Mesendoderm (in vitro differentiated cells): Measurements from ENCODE around the gene DMBT1.

Experiments
- DNase-seq: peaks from one replicate; pipeline ENCODE4 v3.0.0; 2013
- H2AK5ac ChIP-seq: 2 replicates; pipeline ENCODE4 v1.6.1; 2013; ENCODE audit warnings: low read length, inconsistent platforms
- H2BK120ac ChIP-seq: 2 replicates; pipeline ENCODE4 v1.6.1; 2013; ENCODE audit warnings: low read depth, mild to moderate bottlenecking, low read length, moderate library complexity, mixed read lengths
- H2BK15ac ChIP-seq: replicated peaks from 2 replicates; pipeline ENCODE4 v1.6.1; 2013; ENCODE audit warnings: low read depth, mild to moderate bottlenecking, moderate library complexity
- H2BK5ac ChIP-seq: 2 replicates; pipeline ENCODE4 v1.6.1; 2013; ENCODE audit warnings: low read length, inconsistent platforms
- H3K18ac ChIP-seq: 2 replicates; pipeline ENCODE4 v1.6.1; 2013; ENCODE audit warnings: mild to moderate bottlenecking, low read length, mixed read lengths
- H3K23ac ChIP-seq: one replicate; pipeline ENCODE4 v1.6.1; 2013; ENCODE audit warnings: low read length
- H3K27ac ChIP-seq: 2 replicates; pipeline ENCODE4 v1.5.1; 2013; ENCODE audit warnings: low read depth, mild to moderate bottlenecking, inconsistent platforms, low read length, moderate library complexity
- H3K27me3 ChIP-seq: 2 replicates; pipeline ENCODE4 v1.6.1; 2013; ENCODE audit warnings: low read length, control low read depth, mild to moderate bottlenecking, inconsistent platforms; ENCODE audit not compliant: insufficient read depth, poor library complexity
- H3K36me3 ChIP-seq: 2 replicates; pipeline ENCODE4 v1.6.1; 2013; ENCODE audit warnings: low read length, inconsistent platforms; ENCODE audit not compliant: control insufficient read depth, insufficient read depth
- H3K4ac ChIP-seq: one replicate; pipeline ENCODE4 v1.6.1; 2013; ENCODE audit warnings: low read depth, mild to moderate bottlenecking, low read length, moderate library complexity
- H3K4me1 ChIP-seq: 2 replicates; pipeline ENCODE4 v1.6.1; 2013; ENCODE audit warnings: low read depth, low read length, inconsistent platforms; ENCODE audit not compliant: control insufficient read depth
- H3K4me2 ChIP-seq: 2 replicates; pipeline ENCODE4 v1.6.1; 2013; ENCODE audit warnings: low read length
- H3K4me3 ChIP-seq: 2 replicates; pipeline ENCODE4 v1.5.1; 2013; ENCODE audit warnings: mild to moderate bottlenecking, low read length
- H3K56ac ChIP-seq: one replicate; pipeline ENCODE4 v1.6.1; 2013; ENCODE audit warnings: low read length
- H3K79me1 ChIP-seq: 2 replicates; pipeline ENCODE4 v1.6.1; 2013; ENCODE audit warnings: low read length, inconsistent platforms
- H3K79me2 ChIP-seq: 2 replicates; pipeline ENCODE4 v1.6.1; 2013; ENCODE audit warnings: mild to moderate bottlenecking, low read length; ENCODE audit not compliant: control insufficient read depth, insufficient read depth
- H3K9ac ChIP-seq: 2 replicates; pipeline ENCODE4 v1.6.1; 2013; ENCODE audit warnings: low read length, inconsistent platforms
- H4K5ac ChIP-seq: one replicate; pipeline ENCODE4 v1.6.1; 2013; ENCODE audit warnings: low read length
- H4K8ac ChIP-seq: one replicate; pipeline ENCODE4 v1.6.1; 2013; ENCODE audit warnings: low read depth, mild to moderate bottlenecking, control low read depth, low read length, moderate library complexity
- WGBS: extraction: QIAGEN DNeasy Blood & Tissue Kit; methylation state at CpG from one replicate; pipeline ENCODE4 v1.1.7; 2013; ENCODE audit warnings: low lambda C conversion rate, missing lambda C conversion rate; ENCODE audit not compliant: insufficient coverage; ENCODE audit errors: extremely low coverage; 5-methylcytosine and 5-hydroxymethylcytosine counted together

DMBT1 gene

DNA sequence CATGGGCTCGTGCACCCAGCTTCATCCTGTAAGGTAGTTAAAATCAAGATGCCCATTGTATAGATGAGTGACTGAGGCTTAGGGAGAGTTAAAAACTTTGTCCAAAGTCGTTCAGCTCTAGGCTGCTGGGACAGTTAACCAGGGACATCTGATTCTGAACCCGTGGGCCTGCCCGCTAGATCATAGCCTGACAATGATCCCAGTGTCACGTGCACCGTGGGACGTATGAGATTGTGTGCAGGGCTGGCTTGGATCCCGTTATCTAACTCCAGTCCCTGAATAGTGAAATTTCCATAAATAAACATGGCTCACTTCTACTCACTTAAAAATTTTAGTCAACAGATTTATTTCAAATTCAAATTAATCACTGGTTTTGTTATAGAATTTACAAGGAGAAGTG, 114.2 kb downstream of the DMBT1 start:
- no peak overlapping the region for H2BK5ac ChIP-seq
- H3K79me2 ChIP-seq = no peaks in the 10 kb centered on the region
- no peak overlapping the region for H3K4ac ChIP-seq
- H4K5ac ChIP-seq = no peak overlapping the region
- no peaks in the 10 kb centered on the region for H3K4me1 ChIP-seq
- DNase-seq = no peak
- no peaks in the 10 kb centered on the region for H3K27me3 ChIP-seq
- H3K18ac ChIP-seq = no peak overlapping the region
- H3K23ac ChIP-seq = no peak overlapping the region
- H3K4me2 ChIP-seq = no peak overlapping the region
- H4K8ac ChIP-seq = no peak overlapping the region
- H3K36me3 ChIP-seq = no peaks in the 10 kb centered on the region
- H3K79me1 ChIP-seq = no peaks in the 10 kb centered on the region
- no peak overlapping the region for H3K4me3 ChIP-seq
- no peak overlapping the region for H2BK120ac ChIP-seq
- no peak overlapping the region for H3K56ac ChIP-seq
- no peak overlapping the region for H3K27ac ChIP-seq
- H2BK15ac ChIP-seq = no peak overlapping the region
- no peak overlapping the region for H3K9ac ChIP-seq
- no peak overlapping the region for H2AK5ac ChIP-seq
- no CpG with 5 or more reads among the region's 8 CpGs for WGBS

- WGBS = no CpG with 5 or more reads among the region's 2 CpGs
Measured at GRCh38 chr10:122675278-122675677, 114.7 kb downstream of the DMBT1 start.

DNA sequence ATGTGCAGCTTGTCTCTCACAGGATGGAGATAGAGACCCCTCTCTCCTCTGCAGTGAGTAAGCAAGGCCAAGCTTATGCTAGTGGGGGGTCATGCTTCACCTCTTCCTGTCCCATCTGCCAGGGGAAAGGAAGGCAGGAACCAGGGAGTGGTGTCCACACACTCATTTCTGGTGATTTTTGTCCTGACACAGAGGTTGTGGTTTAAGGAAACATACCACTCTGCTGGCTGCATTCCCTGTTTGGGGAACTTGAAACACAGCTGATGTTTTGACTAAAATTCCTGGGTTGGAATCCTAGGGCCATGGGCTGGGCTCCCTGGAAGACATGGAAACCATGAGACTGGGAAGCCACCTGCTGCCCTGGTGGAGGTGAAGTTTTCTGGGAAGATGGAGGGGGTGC, 117.7 kb downstream of the DMBT1 start:
- H3K79me2 ChIP-seq = no peaks in the 10 kb centered on the region
- H3K4ac ChIP-seq = no peak overlapping the region
- no peak overlapping the region for H2BK15ac ChIP-seq
- no peak overlapping the region for H2BK5ac ChIP-seq
- H2AK5ac ChIP-seq = no peak overlapping the region
- H3K27me3 ChIP-seq = no peaks in the 10 kb centered on the region
- no peak overlapping the region for H3K4me3 ChIP-seq
- no peak overlapping the region for H4K8ac ChIP-seq
- no peak overlapping the region for H3K18ac ChIP-seq
- no peak overlapping the region for H4K5ac ChIP-seq
- no peak overlapping the region for H3K4me2 ChIP-seq
- H3K56ac ChIP-seq = no peak overlapping the region
- no peak for DNase-seq
- H3K23ac ChIP-seq = no peak overlapping the region
- H3K4me1 ChIP-seq = no peaks in the 10 kb centered on the region
- H3K9ac ChIP-seq = no peak overlapping the region
- no peak overlapping the region for H2BK120ac ChIP-seq
- H3K36me3 ChIP-seq = no peaks in the 10 kb centered on the region
- no peaks in the 10 kb centered on the region for H3K79me1 ChIP-seq
- no peak overlapping the region for H3K27ac ChIP-seq

More at GRCh38 chr10:122675278-122675677, 114.7 kb downstream of the DMBT1 start:
- Histone ChIP-seq H3K23ac (no peak overlapping the region), H2BK15ac (no peak overlapping the region), H3K4me3 (no peak overlapping the region), H3K79me2 (no peaks in the 10 kb centered on the region), H3K79me1 (no peaks in the 10 kb centered on the region), H3K27me3 (no peaks in the 10 kb centered on the region), H3K4ac (no peak overlapping the region), H3K4me1 (no peaks in the 10 kb centered on the region), H4K8ac (no peak overlapping the region), H3K9ac (no peak overlapping the region), H2BK120ac (no peak overlapping the region), H3K56ac (no peak overlapping the region), H3K36me3 (no peaks in the 10 kb centered on the region), H2AK5ac (no peak overlapping the region), H3K27ac (no peak overlapping the region), H2BK5ac (no peak overlapping the region), H4K5ac (no peak overlapping the region), H3K18ac (no peak overlapping the region), H3K4me2 (no peak overlapping the region)
- DNase-seq = no peak

DNA sequence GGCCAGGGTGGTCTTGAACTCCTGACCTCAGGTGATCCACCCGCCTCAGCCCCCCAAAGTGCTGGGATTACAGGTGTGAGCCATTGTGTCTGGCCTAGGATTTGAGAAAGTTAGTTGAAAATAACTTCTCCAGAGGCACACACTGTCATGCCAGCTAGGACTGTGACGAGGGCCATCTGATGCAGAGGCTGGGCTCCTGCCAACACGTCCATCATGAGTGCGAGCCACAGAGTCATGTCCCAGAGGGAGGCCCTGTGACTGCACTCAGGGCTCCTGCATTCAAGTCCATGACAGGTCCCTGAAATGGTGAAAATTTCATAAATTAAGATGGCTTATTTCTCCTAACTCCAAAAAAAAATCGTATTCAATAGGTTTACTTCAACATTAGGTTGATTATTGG, 122.0 kb downstream of the DMBT1 start:
- H3K79me1 ChIP-seq = no peaks in the 10 kb centered on the region
- no peak overlapping the region for H2BK5ac ChIP-seq
- H2BK15ac ChIP-seq = no peak overlapping the region
- H3K4me3 ChIP-seq = no peak overlapping the region
- H3K27ac ChIP-seq = no peak overlapping the region
- no peak overlapping the region for H3K4me2 ChIP-seq
- no peak overlapping the region for H4K5ac ChIP-seq
- no peak overlapping the region for H2BK120ac ChIP-seq
- no peak overlapping the region for H3K18ac ChIP-seq
- H3K56ac ChIP-seq = no peak overlapping the region
- DNase-seq = no peak
- no peaks in the 10 kb centered on the region for H3K27me3 ChIP-seq
- H3K79me2 ChIP-seq = no peaks in the 10 kb centered on the region
- H3K4ac ChIP-seq = no peak overlapping the region
- no peak overlapping the region for H3K23ac ChIP-seq
- H3K4me1 ChIP-seq = no peaks in the 10 kb centered on the region
- H4K8ac ChIP-seq = no peak overlapping the region
- no CpG with 5 or more reads among the region's 5 CpGs for WGBS
- H3K9ac ChIP-seq = no peak overlapping the region
- H2AK5ac ChIP-seq = no peak overlapping the region
- H3K36me3 ChIP-seq = no peaks in the 10 kb centered on the region

- Histone ChIP-seq H3K4ac (no peak overlapping the region), H2AK5ac (no peak overlapping the region), H3K18ac (no peak overlapping the region), H3K27me3 (no peaks in the 10 kb centered on the region), H3K4me3 (no peak overlapping the region), H3K79me1 (no peaks in the 10 kb centered on the region), H4K8ac (no peak overlapping the region), H3K9ac (no peak overlapping the region), H4K5ac (no peak overlapping the region), H2BK120ac (no peak overlapping the region), H3K27ac (no peak overlapping the region), H3K79me2 (no peaks in the 10 kb centered on the region), H3K4me2 (no peak overlapping the region), H2BK5ac (no peak overlapping the region), H3K36me3 (no peaks in the 10 kb centered on the region), H3K56ac (no peak overlapping the region), H3K23ac (no peak overlapping the region), H2BK15ac (no peak overlapping the region), H3K4me1 (no peaks in the 10 kb centered on the region)
- peak; percentile 77 for DNase-seq
- WGBS = no CpG with 5 or more reads among the region's 6 CpGs
Measured at GRCh38 chr10:122688293-122688989, 127.9 kb downstream of the DMBT1 start.

DNA sequence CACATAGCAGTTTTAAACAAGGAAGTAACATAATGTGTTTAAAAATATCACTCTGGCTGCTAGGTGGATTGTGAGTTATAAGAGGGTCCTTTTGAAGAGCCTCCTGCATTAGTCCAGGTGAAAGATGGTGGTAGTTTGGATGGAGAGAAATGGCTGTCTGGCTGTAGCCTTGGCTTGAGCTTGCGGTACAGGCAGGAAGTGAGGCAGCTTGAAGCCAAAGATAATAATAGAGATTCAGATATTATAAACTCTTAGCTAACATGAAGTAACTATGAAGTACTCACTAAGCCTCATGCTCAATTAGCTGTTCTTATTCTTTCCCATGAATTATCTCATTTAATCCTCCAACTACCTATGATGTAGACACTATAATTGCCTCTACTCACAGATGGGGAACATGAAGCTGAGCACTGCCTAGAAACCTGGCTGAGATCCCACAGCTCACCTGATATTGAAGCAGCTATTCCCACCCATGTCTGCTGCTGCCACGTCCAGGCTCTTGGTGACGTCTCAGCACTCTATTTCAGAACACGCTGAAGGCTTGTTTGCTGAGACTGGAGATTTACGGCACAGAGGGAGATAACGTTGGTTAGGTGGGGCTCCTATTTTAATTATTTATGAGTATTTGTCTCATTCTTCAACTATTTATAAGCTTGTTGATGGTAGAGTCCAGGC, 128.7 kb downstream of the DMBT1 start:
- Histone ChIP-seq H3K9ac (no peak overlapping the region), H3K4me2 (no peak overlapping the region), H2AK5ac (no peak overlapping the region), H3K4me1 (no peaks in the 10 kb centered on the region), H3K4me3 (no peak overlapping the region), H2BK15ac (no peak overlapping the region), H3K4ac (no peak overlapping the region), H4K8ac (no peak overlapping the region), H2BK120ac (no peak overlapping the region), H2BK5ac (no peak overlapping the region), H3K36me3 (no peaks in the 10 kb centered on the region), H3K79me2 (no peaks in the 10 kb centered on the region), H3K56ac (no peak overlapping the region), H3K79me1 (no peaks in the 10 kb centered on the region), H3K18ac (no peak overlapping the region), H4K5ac (no peak overlapping the region), H3K27me3 (no peaks in the 10 kb centered on the region), H3K23ac (no peak overlapping the region), H3K27ac (no peak overlapping the region)
- WGBS = no CpG with 5 or more reads among the region's 6 CpGs
- no peak for DNase-seq
